Measurements from ENCODE around the gene SLC17A7.
"Not testable (repeated sequence)": the region's sequence is repeated elsewhere in the genome, so short reads cannot be mapped to it uniquely, and the experiment has no call there.

Gene SLC17A7

GRCh38 chr19:49441210-49441959 lies at the start of gene SLC17A7:
TSS of gene SLC17A7 (minus strand) at chr19:49441527. CDS start at chr19:49441379, 148 bp downstream.
- DNase-seq (ENCODE audit: low read depth in 2 of 2): no peak

- DNase-seq (ENCODE audit: low read depth in 2 of 2): no peak
Measured at GRCh38 chr19:49490287-49491029, 49.1 kb upstream of the SLC17A7 start.

GRCh38 chr19:49489601-49490167 lies 48.4 kb upstream of the SLC17A7 start:
- no peak for DNase-seq (ENCODE audit: low read depth in 2 of 2)

- no peak for DNase-seq (ENCODE audit: low read depth in 2 of 2)
Measured at GRCh38 chr19:49488863-49489537, 47.7 kb upstream of the SLC17A7 start.

GRCh38 chr19:49488046-49488862 lies 46.9 kb upstream of the SLC17A7 start:
- no peak for DNase-seq (ENCODE audit: low read depth in 2 of 2)

- peak; percentile 97 to 99 for DNase-seq (ENCODE audit: low read depth in 2 of 2)
Measured at GRCh38 chr19:49487277-49488045, 46.1 kb upstream of the SLC17A7 start, which contains the start of gene RPL13A. TSS of gene RPL13A (plus strand) at chr19:49487608. CDS start at chr19:49487630, 22 bp downstream.

- no peak for DNase-seq (ENCODE audit: low read depth in 2 of 2)
Measured at GRCh38 chr19:49486710-49487276, 45.5 kb upstream of the SLC17A7 start.

- no peak for DNase-seq (ENCODE audit: low read depth in 2 of 2)
Measured at GRCh38 chr19:49486232-49486631, 44.9 kb upstream of the SLC17A7 start.

- no peak for DNase-seq (ENCODE audit: low read depth in 2 of 2)
Measured at GRCh38 chr19:49481020-49481683, 39.8 kb upstream of the SLC17A7 start.

- DNase-seq (ENCODE audit: low read depth in 2 of 2): no peak
Measured at GRCh38 chr19:49479975-49480628, 38.8 kb upstream of the SLC17A7 start.

- peak in 1 of 2 donors; percentile 48 for DNase-seq (ENCODE audit: low read depth in 2 of 2)
Measured at GRCh38 chr19:49475995-49476880, 34.9 kb upstream of the SLC17A7 start.

GRCh38 chr19:49475191-49475917 lies 34.0 kb upstream of the SLC17A7 start:
- DNase-seq (ENCODE audit: low read depth in 2 of 2): no peak

GRCh38 chr19:49474542-49474924 lies 33.2 kb upstream of the SLC17A7 start:
- DNase-seq (ENCODE audit: low read depth in 2 of 2): no peak

- peak; percentile 77 to 82 for DNase-seq (ENCODE audit: low read depth in 2 of 2)
Measured at GRCh38 chr19:49473868-49474541, 32.7 kb upstream of the SLC17A7 start, which contains the start of gene FLT3LG. TSS of gene FLT3LG (plus strand) at chr19:49474215. CDS start at chr19:49474640, 425 bp downstream.

- DNase-seq (ENCODE audit: low read depth in 2 of 2): not testable (repeated sequence)
Measured at GRCh38 chr19:49473501-49473867, 32.2 kb upstream of the SLC17A7 start.

GRCh38 chr19:49472936-49473335 lies 31.6 kb upstream of the SLC17A7 start:
- DNase-seq (ENCODE audit: low read depth in 2 of 2): no peak

- DNase-seq (ENCODE audit: low read depth in 2 of 2): no peak
Measured at GRCh38 chr19:49470615-49470978, 29.3 kb upstream of the SLC17A7 start.
